Measurements from ENCODE around the gene BMPR1A.

BMPR1A gene

DNA sequence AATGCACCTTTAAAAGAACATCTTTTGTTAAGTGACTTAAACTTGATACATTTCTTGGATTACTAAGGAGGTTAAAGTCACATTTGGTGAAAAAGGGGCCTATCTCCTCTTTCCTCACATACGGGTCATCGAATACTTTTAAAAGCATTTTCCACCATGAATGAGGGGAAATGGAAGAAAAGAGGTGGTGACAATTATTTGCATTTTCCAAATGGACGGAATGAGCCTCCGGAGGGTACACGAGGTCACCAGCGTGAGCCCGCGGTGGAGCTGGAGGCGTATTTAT lies 1.0 kb upstream of the BMPR1A start:
- no peak for TF ChIP-seq CTCF (IDR thresholded peaks at IDR 0.05; ENCODE audit: insufficient read depth, low read length, missing control alignments)
- H3K4me3 ChIP-seq (ENCODE audit: low read depth, low read length) = peak overlapping the region; percentile 81
- ChIA-PET CTCF (no interaction called here), POLR2A (interaction anchor here (1.0 to 1.3 kb wide), 2 partner anchors 40 to 43 kb away, joined by 3 to 4 read pairs; no protein-coding TSS in a partner anchor)
- no peak for DNase-seq (ENCODE audit: low read depth, low spot score)

DNA sequence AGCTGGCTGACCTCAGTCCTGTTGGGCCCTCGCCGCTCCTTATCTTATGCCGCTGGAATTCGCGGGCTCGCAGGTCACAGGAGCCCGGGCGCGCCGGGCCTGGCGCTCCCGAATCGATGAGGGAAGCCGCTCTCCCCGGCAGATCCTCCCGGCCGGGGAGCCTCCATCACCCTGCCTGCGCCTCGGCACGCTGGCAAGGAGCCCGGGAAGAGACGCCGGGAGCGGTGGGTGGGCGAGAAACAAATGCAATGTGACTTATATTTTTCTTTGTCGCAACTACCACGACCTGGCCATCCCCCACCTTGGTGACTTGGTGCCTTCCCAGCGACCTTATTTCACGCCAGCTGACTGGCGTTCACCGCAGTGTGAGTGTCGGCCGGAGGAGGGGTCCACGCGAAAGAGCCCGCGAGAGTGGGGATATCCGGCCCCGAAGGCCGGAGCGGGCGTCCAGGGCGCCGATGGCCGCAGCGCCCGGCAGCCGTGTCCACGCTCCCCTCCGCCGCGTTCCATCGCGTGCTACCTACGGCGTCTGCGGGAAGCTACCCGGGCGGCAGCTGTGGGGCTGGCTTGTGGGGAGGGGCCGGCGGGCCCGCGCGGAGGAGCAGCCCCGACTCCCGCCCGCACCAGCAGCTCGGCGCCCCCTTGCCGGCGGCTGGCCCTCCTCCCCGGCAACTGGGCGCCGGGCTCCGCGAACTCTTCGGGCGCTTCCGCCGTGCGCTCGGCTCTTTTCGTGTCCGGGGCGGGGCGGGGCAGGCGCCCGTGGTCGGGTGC lies 494 bp upstream of the BMPR1A start:
- POLR2A ChIA-PET = interaction anchor here (0.7 to 1.3 kb wide), 3 partner anchors 14 to 44 kb away, joined by 3 to 4 read pairs (median 3); no protein-coding TSS in a partner anchor
- no peak for DNase-seq (ENCODE audit: low read depth, low spot score)
- TF ChIP-seq CTCF (IDR thresholded peaks at IDR 0.05; ENCODE audit: insufficient read depth, low read length, missing control alignments) = no peak

DNA sequence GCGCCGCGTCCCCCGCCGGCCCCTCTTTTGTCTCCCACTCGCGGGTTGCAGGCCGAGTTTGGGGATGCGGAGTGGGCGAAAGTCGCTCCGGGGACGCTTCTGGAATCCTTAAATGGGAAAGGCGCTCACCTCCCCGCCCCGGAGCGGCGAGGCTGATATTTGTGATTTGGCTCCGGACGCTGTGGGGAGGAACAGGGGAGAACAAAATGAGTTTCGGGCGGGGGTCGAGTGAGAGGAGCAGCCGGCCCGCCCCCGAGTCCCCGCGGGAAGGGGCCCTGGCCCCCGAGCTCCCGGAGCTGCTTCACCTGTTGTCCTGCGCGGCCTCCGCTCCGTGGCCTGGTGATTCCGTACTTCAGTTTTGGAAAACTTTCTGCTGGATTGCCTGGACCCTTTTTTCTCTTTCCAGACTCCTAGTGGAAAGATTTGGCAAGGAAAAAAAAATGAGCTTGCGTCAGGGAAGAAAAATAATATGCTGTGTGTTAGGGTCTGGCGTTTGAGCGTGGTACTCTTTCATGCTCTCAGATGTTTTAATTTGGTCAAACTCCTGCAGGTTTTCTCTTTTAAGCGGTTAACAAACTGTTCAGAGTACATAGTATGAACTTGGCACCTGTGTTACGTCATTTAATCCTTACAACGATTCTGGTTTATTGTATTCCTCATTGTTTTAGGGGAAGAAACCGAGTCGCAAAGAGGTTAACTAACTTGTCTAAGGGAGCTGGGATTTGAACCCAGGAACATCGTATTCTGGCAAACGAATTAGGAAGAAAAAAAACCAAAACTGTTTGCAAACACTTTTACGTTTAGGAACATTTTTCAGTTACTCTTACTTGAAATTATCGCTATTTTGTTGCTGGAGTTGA lies 924 bp downstream of the BMPR1A start:
- POLR2A ChIA-PET = interaction anchor here (0.7 to 1.5 kb wide), 3 partner anchors 36 to 142 kb away, joined by 3 to 4 read pairs (median 3); no protein-coding TSS in a partner anchor
- CTCF ChIA-PET = interaction anchor here (1.0 to 1.7 kb wide), 5 partner anchors 9 to 182 kb away, joined by 3 to 11 read pairs (median 5); no protein-coding TSS in a partner anchor
- peak; percentile 3 for TF ChIP-seq CTCF (IDR thresholded peaks at IDR 0.05; ENCODE audit: insufficient read depth, low read length, missing control alignments)
- H3K4me3 ChIP-seq (ENCODE audit: low read depth, low read length) = peak overlapping the region; percentile 76
- no peak for DNase-seq (ENCODE audit: low read depth, low spot score)

More for the DNA sequence above, 494 bp upstream of the BMPR1A start:
- H3K4me3 ChIP-seq (ENCODE audit: low read depth, low read length) = peak overlapping the region; percentile 81
- CTCF ChIA-PET = no interaction called here

- DNase-seq (ENCODE audit: low read depth, low spot score) = no peak
- ChIA-PET POLR2A (interaction anchor here (0.7 to 1.3 kb wide), 2 partner anchors 34 to 110 kb away, joined by 3 read pairs; no protein-coding TSS in a partner anchor), CTCF (interaction anchor here (0.7 to 1.7 kb wide), 6 partner anchors 8 to 181 kb away, joined by 3 to 11 read pairs (median 4); no protein-coding TSS in a partner anchor)
- no peak for TF ChIP-seq CTCF (IDR thresholded peaks at IDR 0.05; ENCODE audit: insufficient read depth, low read length, missing control alignments)
- peak overlapping the region; percentile 76 for H3K4me3 ChIP-seq (ENCODE audit: low read depth, low read length)
These were observed 2.0 kb downstream of the BMPR1A start for GRCh38 chr10:86758189-86759072.

GRCh38 chr10:86759073-86759672 lies 2.8 kb downstream of the BMPR1A start:
- no peak for DNase-seq (ENCODE audit: low read depth, low spot score)
- POLR2A ChIA-PET = no interaction called here
- H3K4me3 ChIP-seq (ENCODE audit: low read depth, low read length) = peak overlapping the region; percentile 76
- CTCF ChIA-PET = interaction anchor here (1.2 kb wide), 1 partner anchor 182 kb away, joined by 3 read pairs; no protein-coding TSS in a partner anchor
- TF ChIP-seq CTCF (IDR thresholded peaks at IDR 0.05; ENCODE audit: insufficient read depth, low read length, missing control alignments) = no peak
